Measurements from ENCODE around the gene CLIC4. TPM values are rescaled to one million over a fixed set of nuclear protein-coding genes. Genes with fewer than 3 reads are reported as not detected.

The CLIC4 gene
- total RNA-seq, 2 donors from 2014 or later: 58.1 to 78.8 TPM

DNA sequence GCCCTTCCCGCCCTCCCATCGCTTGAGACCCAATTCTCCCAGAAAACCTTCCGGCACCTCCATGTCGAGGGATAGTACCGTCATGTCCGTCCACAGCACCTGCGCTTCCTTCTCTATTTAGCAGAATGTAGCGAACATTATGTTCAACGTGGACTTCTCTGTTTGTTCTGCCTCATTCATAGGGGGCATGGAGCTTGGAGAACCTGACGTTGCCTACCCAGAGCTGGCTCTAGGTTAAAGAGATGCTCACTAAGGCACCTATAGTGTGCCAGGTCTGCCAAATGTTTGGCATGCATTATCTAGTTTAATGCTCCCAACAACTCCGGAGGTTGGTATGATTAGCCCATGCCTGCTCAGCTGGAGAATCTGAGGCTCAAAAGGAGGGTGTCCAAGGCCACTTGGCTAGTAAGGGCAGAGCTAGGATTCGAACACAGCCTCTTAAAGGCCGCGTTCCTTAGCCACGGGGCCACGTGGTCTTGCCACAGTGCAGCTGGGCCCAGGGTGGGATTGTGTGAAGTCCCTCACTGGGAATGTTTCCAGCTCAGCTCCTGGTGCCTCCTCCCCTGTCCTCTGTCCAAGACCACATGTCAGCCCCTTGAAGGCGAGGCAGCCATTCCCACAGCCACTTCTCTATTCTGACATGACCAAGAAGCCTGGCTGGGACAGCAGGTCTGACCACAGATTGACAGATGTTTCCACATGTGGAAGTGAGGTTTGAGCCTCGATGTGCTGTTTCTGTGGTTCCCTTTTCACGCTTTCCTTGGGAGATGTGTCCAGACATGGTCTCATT, 127.0 kb downstream of the CLIC4 start:
- no peaks in the 10 kb centered on the region for H3K27me3 ChIP-seq
- peak in 1 of 4 donors; percentile 55 for DNase-seq
- H3K27ac ChIP-seq: no peak overlapping the region
- H3K9me3 ChIP-seq: no peaks in the 10 kb centered on the region
- TF ChIP-seq, protein P1, sequence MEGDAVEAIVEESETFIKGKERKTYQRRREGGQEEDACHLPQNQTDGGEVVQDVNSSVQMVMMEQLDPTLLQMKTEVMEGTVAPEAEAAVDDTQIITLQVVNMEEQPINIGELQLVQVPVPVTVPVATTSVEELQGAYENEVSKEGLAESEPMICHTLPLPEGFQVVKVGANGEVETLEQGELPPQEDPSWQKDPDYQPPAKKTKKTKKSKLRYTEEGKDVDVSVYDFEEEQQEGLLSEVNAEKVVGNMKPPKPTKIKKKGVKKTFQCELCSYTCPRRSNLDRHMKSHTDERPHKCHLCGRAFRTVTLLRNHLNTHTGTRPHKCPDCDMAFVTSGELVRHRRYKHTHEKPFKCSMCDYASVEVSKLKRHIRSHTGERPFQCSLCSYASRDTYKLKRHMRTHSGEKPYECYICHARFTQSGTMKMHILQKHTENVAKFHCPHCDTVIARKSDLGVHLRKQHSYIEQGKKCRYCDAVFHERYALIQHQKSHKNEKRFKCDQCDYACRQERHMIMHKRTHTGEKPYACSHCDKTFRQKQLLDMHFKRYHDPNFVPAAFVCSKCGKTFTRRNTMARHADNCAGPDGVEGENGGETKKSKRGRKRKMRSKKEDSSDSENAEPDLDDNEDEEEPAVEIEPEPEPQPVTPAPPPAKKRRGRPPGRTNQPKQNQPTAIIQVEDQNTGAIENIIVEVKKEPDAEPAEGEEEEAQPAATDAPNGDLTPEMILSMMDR (IDR thresholded peaks at IDR 0.05): no peak
- no peak for TF ChIP-seq POLR2A (IDR thresholded peaks at IDR 0.05)
- no peaks in the 10 kb centered on the region for H3K4me1 ChIP-seq
- ATAC-seq: no peak
- no peak overlapping the region for H3K4me3 ChIP-seq
- 62 to 78% methylated on average over 15 to 19 of the region's 19 CpGs for WGBS, 2 donors
- intact Hi-C loops (cut with DNase I): no loop called here
- H3K36me3 ChIP-seq (replicated peaks in 1 of 2; ENCODE audit: insufficient read depth in 1 of 2, low read depth in 2 of 2): no peaks in the 10 kb centered on the region

DNA sequence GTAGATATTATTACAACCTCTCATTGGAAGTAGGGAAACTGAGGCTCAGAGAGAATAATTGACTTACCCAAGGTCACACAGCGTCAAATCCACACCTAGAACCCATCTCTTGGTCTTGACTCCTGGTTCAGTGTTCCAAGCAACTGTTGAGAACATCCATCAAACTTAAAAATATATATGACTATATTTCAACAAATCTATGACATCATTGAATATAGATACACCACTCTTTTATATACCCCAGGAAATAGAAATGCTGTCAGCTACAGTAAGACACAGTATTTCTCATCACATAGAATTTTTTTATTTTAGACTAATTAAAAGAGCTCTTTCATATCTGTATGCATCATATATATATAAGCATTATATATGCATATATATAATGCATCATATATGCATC, 127.9 kb downstream of the CLIC4 start:
- ATAC-seq: no peak
- WGBS, 2 donors: 43 to 53% methylated on average over 1 of the region's 1 CpG

DNA sequence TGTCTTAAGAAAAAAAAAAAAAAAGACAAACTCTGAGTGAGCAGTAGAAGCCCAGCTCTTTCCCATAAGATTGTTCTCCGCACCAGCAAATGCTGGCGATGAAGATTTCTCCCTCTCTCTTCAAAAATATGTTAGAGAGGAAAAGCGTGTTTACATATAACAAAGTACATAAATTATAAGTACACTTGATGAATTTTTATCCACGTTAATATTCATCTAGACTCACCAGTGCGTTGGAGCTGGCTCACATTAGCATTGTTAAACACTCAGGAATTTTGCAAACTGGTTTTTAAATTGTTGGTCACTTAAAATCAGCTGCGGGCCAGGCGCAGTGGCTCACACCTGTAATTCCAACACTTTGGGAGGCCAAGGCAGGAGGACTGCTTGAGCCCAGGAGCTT, 128.8 kb downstream of the CLIC4 start:
- no peak overlapping the region for H3K27ac ChIP-seq
- ATAC-seq (no peak), DNase-seq (no peak)
- TF ChIP-seq POLR2A (IDR thresholded peaks at IDR 0.05): no peak
- TF ChIP-seq, protein P1 (IDR thresholded peaks at IDR 0.05): no peak
- H3K4me1 ChIP-seq: no peaks in the 10 kb centered on the region
- intact Hi-C loops (cut with DNase I): no loop called here
- H3K4me3 ChIP-seq: no peak overlapping the region
- no peaks in the 10 kb centered on the region for H3K36me3 ChIP-seq (replicated peaks in 1 of 2; ENCODE audit: insufficient read depth in 1 of 2, low read depth in 2 of 2)
- WGBS, 2 donors: 67 to 71% methylated on average over 7 of the region's 7 CpGs
- H3K9me3 ChIP-seq: no peaks in the 10 kb centered on the region
- H3K27me3 ChIP-seq: no peaks in the 10 kb centered on the region

More for the DNA sequence above, 127.9 kb downstream of the CLIC4 start:
- Histone ChIP-seq H3K27ac (no peak overlapping the region), H3K4me3 (no peak overlapping the region), H3K36me3 (replicated peaks in 1 of 2; ENCODE audit: insufficient read depth in 1 of 2, low read depth in 2 of 2) (no peaks in the 10 kb centered on the region), H3K27me3 (no peaks in the 10 kb centered on the region), H3K4me1 (no peaks in the 10 kb centered on the region), H3K9me3 (no peaks in the 10 kb centered on the region)
- intact Hi-C loops (cut with DNase I): no loop called here
- DNase-seq: no peak
- no peak for TF ChIP-seq POLR2A (IDR thresholded peaks at IDR 0.05)
- TF ChIP-seq, protein P1 (IDR thresholded peaks at IDR 0.05): no peak

DNA sequence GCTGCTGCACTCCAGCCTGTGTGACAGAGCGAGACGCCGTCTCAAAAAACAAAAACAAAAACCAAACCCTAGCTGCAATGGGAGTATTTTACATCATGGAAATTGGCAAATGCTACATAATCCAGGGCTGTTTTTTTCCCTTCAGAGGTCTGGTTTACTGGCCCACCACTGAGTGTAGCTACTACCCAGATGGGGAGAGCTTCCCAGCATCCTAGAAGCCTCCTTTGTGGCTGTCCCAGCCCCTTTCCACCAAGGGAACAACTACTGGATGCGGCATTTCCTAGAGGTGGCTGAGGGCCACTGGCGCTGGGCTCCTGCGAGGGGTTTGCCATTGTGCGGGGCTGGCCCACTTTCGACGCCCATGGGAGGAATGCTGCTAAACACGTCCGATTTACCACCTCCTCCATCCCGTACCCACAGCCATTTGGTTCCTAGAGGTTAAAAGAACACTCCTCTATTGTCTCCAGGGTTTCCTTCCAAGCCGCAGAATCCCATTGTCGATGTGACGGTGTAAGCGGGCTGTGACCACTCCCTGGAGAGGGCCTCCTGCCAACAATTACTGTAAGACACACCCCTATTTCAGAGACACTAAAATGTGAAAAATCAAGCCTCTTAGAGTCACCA, 129.5 kb downstream of the CLIC4 start:
- H3K27ac ChIP-seq: no peak overlapping the region
- H3K27me3 ChIP-seq: no peaks in the 10 kb centered on the region
- H3K36me3 ChIP-seq (replicated peaks in 1 of 2; ENCODE audit: insufficient read depth in 1 of 2, low read depth in 2 of 2): no peaks in the 10 kb centered on the region
- DNase-seq (no peak), ATAC-seq (no peak)
- 69 to 74% methylated on average over 14 to 16 of the region's 16 CpGs for WGBS, 2 donors
- intact Hi-C loops (cut with DNase I): no loop called here
- no peak overlapping the region for H3K4me3 ChIP-seq
- H3K4me1 ChIP-seq: no peaks in the 10 kb centered on the region
- no peaks in the 10 kb centered on the region for H3K9me3 ChIP-seq
- TF ChIP-seq, protein P1 (IDR thresholded peaks at IDR 0.05): no peak
- TF ChIP-seq POLR2A (IDR thresholded peaks at IDR 0.05): no peak
